Measurements from ENCODE around the gene GBX1.

GBX1 gene

DNA sequence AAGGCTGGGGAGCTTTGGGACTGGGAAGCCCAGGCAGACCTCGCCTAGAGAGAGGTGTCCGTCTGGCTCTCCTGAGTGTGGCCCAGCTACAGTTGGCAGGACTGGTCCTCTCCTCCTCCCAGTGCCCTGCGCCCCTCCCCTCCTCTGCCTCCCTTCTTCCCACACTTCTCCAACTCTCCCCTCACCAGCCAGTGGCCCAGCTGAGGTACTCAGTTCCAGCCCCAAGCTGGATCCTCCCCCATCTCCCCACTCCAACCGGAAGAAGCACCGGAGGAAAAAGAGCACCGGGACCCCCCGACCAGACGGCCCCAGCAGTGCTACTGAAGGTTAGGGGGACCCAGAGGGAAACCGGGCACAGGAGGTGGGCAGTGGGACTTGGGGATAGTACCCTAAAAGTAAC lies 27.7 kb downstream of the GBX1 start:
- DNase-seq (ENCODE audit: low spot score) = no peak

DNA sequence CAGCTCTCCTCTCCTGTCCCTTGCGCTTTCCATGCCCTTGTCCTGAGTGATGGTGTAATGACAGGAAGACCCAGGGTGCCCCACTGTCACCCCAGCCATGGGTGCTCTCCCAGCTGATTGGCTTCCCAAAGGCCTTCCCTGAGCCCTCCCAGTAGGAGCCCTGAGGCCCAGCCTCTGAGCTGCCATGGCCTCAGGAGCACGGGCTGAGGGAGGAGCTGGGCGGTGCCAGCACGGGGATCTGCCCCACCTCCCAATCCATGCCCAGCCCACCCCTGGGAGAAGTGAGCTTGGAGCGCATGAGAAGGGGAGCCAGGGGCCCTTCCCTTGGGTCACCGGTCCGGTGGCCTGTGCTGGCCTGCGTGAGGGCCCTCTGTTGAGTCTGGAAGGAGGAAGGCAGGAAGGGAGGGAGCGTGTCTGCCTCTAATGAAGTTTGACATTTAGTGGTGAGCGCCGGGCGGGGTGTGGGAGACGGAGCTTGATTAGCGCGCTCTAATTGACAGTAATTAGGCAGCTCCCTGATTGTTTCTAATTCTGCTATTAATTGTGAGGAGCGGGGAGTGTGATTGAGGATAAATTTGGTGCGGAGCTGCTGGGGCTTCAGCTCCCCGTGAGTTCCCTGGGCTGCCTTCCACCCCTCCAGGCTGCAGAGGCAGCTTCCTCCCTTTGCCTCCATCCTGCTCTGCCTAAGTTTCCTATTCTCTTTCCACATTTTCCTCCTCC lies 28.3 kb downstream of the GBX1 start:
- no peak for DNase-seq (ENCODE audit: low spot score)

DNA sequence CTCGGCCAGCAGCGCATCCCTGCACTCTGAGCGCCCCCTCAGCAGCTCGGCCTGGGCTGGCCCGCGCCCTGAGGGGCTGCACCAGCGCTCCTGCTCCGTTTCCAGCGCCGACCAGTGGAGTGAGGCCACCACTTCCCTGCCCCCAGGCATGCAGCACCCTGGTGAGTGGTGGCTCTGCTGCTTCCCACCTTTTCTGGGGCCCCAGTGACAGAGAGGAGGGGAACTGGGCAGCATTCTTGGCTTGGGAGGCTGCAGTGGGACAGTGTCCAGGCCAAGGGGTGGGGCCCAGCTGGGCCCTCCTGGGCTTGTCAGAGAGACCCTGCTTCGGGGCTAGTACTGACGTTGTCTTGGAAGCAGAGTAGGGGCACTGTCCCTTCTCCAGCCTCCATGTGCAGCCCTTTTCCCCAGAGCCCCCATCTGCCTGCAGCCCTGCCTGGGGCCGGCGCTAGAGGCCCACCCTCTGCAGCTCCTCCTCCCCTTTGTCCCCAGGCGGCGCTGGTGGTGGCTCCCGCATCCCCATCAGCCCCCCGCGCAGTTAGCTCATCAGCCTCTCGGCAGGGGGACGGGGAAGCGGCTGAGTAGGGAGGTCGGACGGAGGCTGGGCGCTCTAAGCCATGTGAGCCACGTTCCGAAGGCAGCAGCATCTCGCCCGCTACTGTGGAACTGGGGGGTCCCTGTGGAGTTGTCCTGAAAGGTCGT lies 29.2 kb downstream of the GBX1 start:
- DNase-seq (ENCODE audit: low spot score) = no peak

DNA sequence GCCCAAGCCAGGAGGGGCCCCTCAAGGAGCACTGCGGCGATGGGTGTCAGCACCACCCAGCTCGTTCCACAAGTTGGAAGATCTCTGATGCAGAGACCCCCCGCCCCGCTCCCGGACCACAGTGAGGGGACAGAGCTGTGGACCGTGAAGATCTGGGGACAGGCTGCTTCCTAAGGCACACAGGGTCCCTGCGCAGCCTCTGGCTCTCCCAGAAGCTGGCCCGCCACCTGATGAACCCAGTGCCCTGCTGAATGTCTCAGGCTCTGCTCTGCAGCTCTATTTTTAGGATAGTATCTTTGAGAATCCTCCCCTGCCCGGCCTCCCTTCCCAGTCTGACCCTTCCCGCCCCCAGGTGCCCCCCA lies 29.7 kb downstream of the GBX1 start:
- no peak for DNase-seq (ENCODE audit: low spot score)

DNA sequence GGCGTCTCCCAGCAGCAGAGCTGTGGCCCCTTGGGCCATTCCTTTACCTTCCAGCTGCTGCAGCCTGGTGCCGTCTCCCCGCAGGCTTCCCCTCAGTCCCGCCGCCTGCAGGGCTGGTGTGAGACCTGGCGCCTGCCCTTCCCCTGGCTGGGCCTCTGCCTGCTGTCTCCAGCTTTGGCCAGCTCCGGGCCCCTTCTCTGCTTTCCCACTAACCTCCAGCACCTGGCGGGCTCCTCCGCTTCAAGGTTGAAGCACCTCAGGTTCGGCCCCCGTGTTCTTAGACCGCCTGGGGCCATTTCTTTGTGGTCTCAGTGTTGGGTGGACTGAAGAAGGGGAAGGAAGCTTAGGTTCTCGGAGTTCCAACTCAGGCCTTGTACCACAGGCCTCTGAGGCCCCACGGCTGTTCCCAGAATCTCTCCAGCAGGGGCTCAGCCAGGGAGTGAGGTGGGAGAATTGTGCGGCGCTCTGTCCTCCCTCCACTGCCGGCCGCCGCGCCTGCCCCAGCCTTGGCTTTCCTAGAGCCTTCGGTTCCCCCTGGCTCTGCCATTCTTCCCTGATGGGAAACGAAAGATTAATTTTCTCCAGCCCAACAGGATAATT lies 30.3 kb downstream of the GBX1 start:
- DNase-seq (ENCODE audit: low spot score) = no peak

DNA sequence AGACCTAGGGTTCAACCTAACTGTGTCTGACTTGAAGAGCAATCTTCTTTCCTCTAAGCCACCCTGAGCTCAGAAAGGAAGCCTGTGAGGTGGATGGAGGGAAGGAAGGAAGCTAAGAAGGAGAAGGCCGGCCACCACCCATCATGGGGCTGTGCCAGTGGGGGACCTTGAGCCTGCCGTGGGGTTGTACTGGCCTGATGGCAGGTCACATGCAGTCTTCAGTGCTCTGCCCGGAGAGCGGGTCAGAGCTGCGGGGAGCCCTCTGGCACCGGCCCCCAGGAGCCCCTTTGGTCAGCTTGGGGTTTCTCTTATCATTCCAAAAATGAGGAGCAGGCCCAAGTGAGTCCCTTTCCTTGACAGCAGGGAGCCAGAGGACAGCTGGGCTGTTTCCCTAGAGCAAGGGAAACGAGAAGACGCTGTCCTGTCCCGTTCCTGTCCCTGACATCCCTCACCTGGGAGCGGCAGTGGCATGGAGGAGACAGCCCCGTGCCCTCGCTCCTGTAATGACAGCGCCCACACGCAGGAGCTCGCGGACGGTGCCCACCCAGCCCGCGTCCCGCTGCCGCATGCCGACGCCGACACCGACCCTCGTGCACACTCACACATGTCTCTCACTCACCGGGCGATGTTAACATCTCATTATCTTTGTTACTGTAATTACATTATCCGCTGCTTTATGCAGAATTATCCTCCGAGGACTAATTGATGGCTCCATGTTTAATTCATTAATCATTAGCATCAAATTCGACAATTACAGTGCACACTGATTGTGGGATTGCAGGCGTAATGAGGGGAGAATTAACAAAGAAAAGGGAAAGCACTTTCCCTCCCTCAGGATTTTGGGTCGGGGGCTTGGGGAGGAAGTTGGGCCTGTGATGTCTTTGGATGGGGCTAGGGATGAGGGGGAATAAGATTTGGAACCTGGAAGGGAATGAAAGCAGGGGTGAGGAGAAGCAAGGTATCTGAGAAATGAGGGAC lies 31.3 kb downstream of the GBX1 start:
- DNase-seq (ENCODE audit: low spot score) = no peak

DNA sequence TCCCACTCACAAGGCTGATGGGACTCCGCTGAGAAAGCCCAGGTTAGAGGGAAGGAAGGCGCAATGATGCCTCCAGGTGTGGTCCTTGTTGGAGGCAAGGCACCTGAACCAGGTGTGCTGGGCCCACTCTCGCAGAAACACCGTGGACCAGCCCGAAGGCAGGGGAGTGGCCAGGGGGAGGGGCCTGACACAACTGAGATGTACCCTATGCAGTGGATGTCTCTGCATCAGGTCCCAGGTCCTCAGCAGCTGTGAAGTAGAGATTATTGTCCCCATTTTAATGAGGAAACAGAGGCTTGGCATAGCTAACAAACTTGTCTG lies 32.0 kb downstream of the GBX1 start:
- DNase-seq (ENCODE audit: low spot score) = no peak

DNA sequence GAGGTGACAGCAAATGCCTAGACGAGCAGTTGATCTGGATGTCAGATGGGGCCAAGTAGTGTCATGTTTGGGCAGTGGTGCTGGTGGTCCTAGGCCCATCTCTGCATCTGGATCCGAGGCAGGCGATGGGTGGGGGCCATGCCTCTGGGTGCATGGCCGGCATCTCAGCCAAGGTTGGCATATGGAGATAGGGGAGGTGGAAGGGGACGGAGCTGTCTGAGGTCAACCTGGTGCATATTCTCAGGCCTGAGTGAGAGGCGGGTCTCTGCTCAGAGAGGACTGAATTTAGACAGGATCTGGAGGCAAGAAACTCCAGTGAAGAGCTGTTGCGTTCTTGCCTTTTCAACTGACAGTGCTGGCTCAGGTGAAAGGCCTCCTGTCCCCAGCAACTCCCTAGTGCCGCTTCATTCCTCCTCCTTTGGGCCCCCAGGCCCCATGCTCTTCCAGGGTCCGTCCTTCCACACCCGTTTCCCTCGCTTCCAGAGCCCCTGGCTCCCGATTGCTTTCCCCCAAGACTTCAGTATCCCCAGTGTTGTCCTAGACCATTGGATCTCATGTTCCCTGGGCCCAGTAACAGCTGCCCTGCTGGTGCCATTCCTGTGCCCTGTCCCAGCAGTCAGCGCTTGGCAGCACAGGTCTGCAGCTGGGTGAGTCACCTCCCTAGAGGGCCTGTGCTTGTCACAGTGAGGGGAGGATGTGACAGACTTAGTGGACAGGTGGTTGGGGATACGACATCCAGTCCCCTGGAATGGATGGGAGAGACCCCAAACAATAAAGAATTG lies 32.6 kb downstream of the GBX1 start:
- DNase-seq (ENCODE audit: low spot score) = no peak

DNA sequence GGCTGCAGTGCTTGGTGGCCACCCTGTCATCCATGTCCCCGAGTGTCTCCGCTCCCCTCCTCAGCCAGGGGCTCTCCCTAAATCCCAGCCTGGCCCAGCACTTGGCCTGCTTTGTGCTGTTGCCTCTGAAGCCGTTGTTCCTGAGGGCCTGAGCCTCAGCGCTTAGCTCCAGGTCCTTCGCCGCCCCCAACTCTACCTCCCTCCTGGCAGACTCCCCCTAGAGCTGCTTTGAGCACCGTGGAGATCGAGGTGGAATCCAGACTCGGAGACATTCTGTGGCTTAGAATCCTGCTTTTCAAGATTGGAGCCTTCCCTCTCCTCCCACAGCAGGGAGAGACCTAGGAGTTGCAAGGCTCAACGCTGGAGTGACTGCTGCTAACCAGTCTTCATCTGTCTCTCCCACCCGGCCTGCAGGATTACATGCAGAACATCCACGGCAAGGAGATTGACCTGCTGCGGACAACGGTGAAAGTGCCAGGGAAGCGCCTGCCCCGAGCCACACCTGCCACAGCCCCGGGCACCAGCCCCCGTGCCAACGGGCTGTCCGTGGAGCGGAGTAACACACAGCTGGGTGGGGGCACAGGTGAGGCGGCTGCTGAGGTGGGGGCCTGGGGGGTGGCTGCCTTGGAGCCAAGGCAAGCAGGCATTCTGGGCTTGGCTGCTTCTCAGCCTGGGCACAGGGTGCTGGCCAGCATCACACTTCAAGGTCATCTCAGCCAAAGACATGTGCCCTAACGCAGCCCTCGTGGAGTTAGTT lies 33.3 kb downstream of the GBX1 start:
- DNase-seq (ENCODE audit: low spot score) = no peak

DNA sequence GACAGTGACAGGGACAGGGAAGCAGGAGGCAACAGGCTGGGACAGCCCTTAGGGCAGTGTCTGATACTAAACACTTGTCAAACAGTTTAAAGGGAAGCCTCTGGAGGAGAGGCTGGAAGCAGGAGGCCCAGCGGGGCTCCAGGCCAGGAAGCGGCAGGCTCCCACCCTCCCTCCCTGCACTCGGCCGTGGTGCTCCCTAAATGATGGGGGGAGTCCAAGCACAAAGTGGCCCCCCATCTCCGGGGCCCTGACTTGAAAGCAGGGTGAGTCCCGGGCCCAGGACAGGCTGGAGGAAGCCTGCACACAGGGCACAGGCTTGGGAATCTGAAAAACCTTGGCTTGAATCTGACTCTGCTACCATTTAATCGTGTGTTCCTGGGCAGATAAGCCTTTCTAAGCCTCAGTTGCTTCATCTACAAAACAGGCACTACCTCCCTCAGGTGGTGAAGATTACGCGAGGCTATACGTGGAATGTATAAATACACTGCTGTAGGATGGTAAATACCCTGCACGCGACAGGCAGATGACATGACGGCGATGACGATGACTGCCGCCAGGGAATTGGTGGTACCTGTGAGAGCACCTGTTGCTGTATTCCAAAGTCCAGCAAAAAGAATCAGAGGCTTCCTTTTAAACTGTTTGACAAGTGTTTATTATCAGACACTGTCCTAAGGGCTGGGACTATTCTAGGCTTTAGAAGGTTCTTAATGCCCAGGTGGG lies 34.1 kb downstream of the GBX1 start:
- no peak for DNase-seq (ENCODE audit: low spot score)

DNA sequence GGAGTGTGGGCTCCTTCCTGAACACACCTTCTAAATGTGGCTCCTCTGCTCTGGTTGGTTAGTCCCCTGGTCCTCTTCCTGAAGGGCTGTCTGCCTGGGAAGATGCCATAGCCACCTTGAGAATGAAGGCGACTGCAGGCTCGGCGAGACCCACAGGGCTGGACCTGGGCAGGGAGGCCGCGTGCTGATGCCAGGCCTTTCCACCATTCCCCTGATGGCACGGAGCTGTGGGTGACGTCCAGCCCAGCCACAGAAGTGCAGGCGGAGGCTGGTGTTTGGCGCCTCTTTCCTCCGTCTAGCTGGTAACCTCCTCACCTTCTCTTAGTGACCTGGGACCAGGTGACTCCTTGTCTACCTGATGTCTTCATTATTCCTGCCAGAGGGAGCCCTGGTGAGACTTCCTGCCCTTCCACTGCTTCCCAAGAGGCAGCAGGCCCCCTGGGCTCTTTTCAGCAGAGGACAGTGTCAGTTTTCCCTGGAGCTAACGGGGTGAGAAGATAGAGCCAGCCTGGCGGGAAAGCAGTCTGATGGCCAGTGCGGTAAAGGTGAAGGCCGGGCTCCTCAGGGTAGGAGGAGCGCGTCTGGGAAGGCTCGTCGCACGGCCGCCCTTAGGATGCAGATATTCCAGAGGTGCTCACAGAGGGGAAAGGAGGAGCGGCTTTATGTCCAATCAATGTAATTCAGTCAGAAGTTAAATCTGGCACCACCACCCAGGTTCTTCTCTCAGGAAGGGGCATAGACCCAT lies 34.9 kb downstream of the GBX1 start:
- no peak for DNase-seq (ENCODE audit: low spot score)

DNA sequence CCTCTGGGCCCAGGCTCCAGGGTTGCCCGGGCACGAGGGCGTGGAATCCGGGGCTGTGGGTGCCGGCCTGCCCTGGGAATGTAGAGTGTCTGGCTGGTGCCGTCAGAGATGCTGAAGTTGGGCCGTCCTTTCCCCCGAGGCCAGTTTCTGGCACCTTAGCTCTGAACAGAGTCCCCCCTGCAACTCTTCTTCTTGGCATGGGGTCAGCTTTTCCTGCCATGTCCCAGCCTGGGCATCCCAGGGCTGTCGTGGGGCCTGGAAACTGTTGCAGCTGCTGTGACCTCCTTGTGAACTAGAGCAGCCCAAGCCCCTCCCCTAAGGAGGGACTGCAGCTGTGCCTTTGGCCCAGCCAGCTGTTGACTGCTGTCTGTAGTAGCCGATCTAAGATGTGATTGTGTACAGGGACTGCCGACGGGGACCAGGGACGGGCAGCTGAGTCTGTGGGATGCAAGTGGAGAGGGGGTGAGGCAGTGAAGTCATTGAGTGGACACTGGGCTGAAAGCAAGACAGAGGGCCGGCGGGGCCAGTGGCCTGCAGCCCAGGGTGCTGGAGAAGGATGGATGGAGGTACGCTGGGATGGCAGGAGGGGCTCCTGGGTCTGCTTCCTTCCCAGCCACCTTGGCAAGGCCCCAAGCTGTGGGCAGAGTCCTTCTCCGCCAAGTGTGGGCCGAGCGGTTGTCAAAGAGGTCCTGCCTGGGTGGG lies 35.8 kb downstream of the GBX1 start:
- DNase-seq (ENCODE audit: low spot score) = no peak

DNA sequence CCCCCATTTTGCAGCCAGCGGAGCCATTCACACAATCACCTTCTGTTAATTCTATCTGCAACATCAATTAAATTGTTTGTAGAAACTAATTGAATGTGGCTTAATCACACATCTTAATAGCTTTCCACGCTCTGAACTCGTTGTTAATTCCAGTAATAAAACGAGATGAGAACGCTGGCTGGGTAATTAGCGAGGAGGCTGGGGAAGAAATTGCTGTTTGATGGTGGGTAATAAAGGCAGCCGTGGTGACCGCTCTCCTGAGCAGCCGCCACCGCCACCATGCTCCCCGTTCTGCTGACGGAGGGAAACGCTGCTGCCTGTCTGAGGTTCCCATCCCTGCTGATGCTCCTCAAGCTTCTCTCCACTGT lies 36.3 kb downstream of the GBX1 start:
- no peak for DNase-seq (ENCODE audit: low spot score)

DNA sequence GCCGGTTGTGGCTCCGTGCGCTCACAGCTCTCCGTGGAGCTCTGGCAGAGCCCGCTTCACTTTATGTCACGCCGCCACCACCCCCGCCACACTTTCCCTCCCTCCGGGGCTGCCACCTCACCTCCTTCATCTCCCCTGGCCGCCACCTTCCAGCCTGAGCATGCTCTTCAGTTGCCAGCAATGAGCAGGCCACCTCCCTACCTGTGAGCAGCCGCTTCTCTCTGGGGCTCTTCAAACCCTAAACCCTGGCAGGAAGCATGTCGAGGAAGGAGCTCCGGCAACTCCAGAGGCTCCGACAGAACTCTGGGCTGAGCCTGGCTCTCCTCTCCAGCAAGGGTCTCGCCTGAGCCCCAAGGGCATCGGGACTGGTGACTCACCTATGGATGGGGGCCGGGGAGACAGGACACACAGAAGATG lies 36.7 kb downstream of the GBX1 start:
- no peak for DNase-seq (ENCODE audit: low spot score)

DNA sequence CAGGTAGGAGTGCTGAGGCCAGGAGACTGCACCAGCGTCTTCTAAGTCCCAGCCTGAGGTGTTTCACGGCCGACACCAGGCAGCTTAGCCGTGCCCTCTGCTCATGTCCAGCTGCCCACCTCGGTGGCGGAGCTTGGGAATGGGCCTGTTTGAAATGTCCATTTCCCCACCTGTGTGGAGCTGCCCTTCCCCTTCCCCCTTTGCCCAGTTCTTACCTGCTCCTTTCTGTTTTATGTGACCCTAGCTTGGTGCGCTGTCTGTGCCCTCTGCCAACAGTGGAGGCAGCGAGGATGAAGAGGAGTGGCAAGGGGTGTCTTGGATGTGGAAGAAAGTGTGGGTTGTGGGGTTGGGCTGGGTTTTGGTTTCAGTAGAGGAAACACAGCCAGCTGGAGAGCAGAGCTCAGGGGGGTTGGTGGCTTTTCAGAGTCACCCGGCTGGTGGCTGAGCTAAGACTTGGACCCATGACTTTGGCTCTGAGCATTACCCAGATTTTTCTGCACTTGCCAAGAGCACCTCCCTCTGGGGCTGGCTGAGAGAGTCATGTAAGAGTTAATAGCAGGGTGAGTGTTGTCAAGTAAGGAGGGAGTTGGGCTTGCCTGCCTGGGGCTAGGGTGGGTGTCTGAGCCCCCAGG lies 37.4 kb downstream of the GBX1 start:
- no peak for DNase-seq (ENCODE audit: low spot score)

DNA sequence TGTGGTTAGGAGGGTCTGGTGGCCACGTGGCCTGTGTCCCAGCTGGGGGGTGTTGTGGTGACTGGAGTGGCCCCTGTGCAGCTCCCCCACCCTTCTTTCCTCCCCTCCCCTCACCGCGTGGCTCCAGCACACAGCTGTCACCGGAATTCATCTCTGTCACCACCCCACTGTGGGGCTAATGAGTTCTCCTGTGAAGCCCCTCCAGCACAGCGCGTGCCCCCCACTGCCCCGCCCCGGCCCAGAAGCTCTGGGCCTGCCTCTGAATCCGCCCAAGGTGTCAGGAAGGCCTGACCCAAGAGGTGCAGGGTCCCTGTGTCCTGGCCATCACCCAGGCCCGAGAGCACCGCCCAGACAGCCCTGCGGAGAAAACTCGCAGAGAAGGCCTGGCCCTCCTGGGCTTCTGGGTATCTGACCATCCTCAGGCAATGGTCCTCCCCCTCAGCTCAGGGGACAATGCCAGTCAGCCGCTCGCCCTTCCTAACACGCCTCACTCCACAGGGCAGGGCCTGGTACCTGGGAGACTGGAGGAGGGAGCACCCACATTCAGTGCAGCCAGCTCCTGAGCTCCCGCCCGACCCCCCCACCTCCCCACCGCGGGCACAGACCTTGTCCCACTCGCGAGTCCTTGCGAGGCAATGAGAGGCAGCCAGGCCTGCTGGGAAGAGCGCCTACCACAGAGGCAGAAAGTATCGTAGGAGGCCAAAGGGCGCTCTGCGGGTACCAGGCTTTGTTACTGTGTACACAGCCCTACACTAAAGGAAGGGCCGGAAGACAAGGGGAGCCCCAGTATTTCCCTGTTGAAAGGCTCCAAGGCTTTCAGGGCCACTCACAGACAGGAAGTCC lies 38.2 kb downstream of the GBX1 start:
- no peak for DNase-seq (ENCODE audit: low spot score)

DNA sequence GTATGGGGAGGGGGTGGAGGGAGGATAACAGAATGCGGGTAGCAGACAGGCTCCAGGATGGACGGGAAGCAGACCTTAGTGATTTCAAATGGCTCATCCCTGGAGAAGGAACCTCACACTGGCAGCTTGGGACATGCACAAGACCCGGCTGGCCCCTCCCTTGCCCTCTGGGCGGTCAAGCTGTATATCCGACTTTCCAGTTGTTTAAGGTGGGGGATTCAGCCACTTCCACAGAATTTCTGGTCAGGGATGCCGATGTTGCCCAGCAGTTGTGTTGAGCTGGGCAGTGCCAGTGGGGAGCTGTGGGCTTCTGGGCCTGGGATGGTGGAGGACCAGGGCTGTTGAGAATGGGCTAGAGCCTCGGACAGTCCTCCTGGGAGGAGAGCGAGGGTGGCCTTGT lies 38.8 kb downstream of the GBX1 start:
- DNase-seq (ENCODE audit: low spot score) = no peak

DNA sequence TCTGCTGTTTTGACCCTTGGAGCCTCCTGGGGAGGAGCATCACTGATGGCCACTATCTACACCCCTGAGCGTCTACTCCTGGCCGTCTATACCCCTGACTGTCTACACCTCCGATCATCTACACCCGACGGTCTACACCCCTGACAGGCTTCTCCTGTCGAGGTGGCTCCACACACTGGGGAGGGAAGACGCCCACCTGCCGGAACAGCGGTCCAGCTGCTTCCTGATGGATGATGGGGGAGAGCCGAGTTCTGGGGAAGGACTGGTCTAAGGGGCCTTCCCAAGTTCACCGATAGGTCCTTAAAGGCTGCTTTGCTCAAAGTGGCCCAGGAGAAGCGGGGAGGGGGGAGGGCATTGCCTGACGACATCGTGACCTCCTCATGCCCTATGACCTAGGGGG lies 39.4 kb downstream of the GBX1 start:
- DNase-seq (ENCODE audit: low spot score) = no peak
